Measurements from ENCODE around the gene SZT2.

Gene SZT2

DNA sequence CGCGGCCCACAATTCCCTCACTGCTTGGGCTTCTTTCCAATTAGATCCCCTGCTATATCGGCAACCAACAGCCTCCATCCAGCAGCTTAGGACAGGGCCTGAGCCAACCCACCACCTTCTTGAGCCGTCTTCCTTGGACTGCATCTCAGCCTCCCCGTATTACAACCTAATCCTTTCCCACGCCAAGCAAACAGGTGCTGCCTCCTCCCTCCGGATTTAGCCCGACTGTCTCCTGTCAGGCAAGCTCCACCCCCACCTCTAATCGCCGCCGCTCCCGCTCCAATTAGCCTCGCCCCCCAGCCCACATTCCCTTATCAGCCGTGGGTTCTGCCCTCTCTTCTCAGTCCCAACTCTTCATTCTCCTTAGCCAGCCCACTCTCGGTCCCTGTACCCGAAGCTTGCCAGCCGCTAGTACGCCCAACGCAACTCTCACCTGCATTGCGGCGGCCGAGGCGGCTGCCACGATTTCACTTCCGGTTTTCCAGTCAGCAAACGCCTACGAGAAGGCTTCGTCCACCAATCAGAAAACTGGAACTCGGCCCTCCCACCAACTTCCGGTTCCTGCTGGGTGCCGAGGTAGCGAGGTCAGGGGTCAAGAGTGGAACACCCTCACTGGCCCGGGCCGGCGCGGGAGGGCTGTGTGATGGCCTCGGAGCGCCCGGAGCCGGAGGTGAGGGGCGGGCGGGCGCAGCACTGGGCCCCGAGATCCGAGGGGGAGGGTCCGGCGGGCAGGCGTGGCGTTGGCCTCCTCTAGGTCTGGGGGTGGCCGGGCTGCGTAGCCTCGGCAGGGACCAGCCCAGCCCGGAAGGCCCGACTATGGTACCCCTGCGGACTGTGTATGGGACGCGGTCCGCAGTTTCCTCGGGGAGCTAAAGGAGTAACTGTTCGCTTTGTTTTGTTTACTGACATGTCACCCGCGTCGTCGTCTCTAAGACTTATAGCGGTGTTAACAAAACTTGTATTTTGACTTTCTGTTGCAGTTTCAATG lies at the start of gene SZT2, which contains the start of gene MED8:
Gene SZT2 (plus strand): TSS at position 574 of the 988 bp plus-strand sequence. CDS start 70 bp downstream, at position 644.
Gene MED8 (minus strand): TSS at position 475 of the 988 bp plus-strand sequence. CDS start 36 bp downstream, at position 439.
- peak; percentile 95 for DNase-seq

DNA sequence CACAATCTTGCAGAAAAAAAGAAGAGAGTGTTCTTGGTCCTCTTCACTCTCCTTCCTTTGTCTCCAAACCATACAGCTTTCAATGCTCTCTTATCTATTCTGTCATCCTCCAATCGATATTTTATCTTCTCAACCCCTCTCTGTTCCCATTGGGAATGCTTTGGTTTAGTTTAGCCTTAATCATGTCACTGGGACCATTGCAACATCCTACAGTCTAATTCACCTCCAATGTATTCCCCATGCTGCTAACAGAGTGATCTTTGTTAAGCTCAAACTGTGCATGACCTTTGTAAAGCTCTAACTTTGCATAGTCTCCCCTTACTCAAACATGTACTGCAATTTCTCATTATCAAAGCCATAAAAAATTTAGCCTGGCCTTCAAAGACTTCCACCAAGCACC lies 49.1 kb upstream of the SZT2 start:
- no peak for DNase-seq

DNA sequence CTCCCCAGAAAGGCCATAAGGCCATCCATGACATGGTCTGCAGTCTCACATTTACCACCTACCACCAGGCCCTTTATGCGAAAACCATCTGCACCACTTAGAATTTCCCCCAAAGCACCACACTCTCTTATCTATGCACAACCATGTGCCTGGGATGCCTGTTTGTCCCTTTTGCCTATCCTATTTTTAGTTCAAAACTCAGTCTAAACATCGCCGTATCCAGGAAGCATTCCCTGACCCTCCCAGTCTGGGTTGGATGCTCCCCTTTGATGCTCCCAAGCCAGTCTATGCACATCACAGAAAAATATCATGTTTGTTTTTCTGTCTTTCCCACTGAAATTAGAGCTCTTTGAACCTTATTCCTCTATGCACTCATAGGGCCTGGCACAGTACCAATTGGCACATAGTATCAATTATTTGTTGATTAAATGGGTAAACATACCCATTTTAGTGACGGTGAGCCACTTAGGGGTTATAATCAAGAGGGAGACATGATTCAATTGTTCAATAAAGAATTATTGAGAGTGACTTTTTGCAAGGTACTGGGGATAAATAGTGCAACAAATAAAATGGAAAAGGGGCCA lies 45.3 kb upstream of the SZT2 start:
- DNase-seq: no peak

DNA sequence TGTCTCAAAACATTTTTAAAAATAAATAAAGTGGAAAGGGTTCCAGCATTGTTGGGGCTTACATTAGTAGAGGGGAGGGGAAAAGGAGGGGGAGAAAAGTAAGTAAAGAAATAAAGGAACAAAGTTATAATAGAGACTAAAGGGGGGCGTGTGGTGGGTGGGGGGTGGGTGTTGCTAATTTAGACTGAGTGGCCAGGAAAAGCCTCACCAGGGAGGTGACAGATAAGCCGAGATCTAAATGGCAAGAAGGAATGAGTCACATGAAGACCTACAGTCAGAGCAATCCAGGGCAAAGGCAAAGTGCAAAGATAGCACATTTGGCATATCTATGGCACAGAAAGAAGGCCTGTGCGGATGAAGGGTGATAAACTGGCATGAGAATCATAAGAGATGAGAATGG lies 44.6 kb upstream of the SZT2 start:
- DNase-seq: no peak

DNA sequence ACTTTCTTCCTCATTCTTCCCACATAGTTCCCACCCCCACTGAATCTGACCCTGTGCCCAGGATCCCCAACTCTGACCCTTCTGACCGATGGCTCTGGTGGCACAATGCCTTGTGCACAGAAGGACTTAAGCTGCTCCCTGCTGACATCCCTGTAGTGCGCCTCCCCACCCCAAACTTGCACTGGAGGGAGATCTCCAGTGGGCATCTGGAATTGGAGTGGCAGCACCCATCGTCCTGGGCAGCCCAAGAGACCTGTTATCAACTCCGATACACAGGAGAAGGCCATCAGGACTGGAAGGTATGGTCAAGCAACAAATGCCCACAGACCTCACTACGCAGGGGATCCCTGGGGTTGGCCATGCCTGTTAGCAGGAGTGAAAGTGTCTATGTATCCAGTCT lies 43.1 kb upstream of the SZT2 start:
- no peak for DNase-seq

DNA sequence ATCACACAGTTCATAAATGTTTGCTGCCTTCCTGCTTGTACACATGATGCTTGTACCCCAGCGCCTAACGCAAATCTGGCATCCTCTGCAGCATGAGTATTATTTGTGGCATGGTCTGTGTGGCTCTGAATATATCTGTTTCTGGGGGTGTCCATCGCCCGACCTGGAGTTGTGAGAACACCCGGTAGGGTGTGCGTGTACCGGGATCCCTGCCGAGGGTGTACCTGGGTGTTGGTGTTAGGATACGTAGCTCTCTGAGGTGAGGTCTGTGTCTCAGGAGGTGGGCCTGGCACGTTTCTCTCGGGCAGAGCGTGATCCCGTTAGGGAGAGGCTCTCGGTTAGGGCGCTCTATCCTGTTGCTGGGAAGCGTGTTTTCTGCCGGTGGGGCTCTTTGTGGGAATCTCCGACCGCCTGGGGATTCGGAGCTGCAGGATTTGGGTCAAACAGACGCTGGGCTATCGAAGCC lies 41.3 kb upstream of the SZT2 start:
- DNase-seq: no peak

DNA sequence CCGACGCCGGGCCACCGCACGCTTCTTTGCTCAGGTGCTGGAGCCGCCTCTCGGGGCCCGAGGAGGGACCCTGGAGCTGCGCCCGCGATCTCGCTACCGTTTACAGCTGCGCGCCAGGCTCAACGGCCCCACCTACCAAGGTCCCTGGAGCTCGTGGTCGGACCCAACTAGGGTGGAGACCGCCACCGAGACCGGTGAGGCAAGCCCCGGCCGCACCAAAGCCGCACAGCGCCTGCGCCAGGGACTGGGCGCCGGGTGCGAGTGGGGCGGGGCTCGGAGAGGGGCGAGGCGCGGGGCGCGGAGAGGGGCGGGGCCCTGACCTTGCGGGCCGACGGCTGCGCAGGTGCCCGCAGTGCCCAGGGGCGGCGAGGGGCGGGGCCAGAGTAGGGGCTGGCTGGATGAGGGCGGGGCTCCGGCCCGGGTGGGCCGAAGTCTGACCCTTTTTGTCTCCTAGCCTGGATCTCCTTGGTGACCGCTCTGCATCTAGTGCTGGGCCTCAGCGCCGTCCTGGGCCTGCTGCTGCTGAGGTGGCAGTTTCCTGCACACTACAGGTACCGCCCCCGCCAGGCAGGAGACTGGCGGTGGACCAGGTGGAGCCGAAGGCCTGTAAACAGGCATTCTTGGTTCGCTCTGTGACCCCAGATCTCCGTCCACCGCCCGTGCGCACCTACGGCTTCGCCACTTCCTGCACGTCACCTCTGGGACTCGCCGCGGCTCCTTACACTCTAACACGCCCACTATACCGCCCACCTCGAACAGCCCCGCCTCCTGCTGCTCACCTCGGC lies 40.7 kb upstream of the SZT2 start:
- peak; percentile 51 for DNase-seq

DNA sequence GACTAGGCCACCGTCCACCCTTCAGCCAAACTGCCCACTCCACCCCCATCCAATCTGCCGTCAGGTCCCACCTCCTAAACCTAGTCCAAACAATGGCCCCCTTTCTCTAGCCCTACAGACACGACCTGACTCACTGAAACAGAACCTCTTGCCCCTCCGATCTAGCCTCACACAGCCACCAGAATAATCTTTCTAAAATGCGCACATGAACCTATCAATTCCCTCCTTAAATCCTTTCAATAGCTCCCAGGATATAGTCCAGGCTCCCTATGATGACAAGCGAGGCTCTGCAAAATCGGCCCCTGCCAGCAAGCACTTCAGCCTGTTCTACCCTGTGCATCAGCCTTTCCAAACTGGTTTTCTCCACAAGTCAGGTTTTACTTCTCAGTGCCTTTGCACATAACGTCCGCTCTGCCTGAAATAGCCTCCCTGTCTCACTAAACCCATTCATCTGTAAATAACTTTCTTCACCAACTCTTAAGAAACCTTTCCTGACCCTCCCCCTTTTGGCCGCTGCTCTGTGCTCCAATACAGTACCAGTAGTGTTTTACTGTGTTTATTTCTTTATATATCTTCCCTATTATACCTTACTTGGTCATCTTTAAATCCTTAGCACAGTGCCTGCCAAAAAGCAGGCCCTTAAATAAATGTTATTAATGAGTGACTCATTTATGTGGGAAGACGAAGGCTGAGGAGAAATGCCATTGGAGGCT lies 39.9 kb upstream of the SZT2 start:
- DNase-seq: no peak

DNA sequence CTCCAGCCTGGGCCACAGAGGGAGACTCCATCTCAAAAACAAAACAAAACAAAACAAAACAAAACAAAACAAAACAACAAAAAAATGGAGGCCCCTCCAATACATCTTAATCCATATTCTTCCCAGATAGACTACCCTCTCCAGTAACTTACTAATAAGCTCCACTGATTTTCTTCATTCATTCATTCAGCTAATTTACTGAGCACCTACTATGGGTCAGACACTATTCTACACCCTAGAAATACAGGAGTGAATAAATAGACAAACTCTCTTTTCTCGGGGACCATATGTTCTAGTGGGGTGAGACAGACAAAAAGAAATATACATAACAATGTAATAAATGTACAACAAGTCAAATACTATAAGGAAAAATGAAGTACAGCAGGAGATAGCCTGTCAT lies 38.7 kb upstream of the SZT2 start:
- DNase-seq: no peak

DNA sequence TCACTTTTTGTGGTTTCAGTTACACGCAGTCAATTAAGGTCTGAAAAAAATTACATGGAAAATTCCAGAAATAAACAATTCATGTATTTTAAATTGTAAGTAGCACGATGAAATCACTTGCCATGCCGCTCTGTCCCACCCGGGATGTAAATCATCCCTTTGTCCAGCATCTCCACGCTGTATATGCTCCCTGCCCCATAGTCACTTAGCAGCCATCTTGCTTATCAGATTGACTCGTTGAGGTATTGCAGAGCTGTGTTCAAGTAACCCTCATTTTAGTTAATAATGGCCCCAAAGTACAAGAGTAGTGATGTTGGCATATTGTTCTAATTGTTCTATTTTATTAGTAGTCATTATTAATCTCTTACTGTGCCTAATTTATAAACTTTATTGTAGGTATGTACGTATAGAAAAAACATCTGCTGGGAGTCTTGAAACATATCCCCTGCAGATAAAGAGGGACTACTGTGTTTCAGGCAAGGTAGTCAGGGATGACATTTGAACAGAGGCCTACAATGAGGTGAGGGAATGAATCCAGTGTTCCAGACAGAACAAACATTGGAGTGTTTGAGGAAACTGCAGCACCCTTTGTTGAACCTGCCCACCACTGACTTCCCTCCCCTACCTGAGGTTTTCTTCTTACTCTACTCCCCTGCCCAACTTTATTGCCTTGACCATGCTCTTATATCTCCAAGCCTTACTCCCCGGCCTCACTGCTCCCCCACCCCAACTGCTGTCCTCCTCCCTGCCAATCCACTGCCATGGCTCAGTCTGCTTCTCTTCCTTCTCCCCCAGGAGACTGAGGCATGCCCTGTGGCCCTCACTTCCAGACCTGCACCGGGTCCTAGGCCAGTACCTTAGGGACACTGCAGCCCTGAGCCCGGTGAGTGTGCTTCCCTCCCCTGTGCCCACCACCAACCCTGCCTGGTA lies 38.0 kb upstream of the SZT2 start:
- DNase-seq: no peak

DNA sequence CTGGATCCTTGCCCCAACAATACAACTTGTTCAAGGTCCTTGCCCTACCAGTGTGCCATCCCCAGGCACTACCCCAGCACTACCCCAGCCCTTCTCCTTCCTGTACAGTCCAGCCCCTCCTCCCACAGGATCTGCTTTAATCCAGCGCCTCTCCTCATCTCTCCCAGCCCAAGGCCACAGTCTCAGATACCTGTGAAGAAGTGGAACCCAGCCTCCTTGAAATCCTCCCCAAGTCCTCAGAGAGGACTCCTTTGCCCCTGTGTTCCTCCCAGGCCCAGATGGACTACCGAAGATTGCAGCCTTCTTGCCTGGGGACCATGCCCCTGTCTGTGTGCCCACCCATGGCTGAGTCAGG lies 37.4 kb upstream of the SZT2 start:
- DNase-seq: no peak

DNA sequence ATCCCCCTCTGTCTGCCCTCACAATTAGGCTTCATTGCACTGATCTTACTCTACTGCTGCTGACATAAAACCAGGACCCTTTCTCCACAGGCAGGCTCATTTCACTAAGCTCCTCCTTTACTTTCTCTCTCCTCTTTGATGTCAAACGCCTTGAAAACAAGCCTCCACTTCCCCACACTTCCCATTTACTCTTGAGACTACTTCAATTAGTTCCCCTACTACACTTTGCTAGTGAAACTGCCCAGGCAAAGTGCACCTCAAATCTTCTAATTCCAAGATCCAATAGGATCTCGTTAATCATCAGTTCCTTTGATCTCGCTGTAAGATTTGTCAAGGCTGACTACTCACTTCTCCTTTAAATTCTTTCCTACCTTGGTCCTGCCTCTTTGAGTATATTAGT lies 36.8 kb upstream of the SZT2 start:
- DNase-seq: no peak

DNA sequence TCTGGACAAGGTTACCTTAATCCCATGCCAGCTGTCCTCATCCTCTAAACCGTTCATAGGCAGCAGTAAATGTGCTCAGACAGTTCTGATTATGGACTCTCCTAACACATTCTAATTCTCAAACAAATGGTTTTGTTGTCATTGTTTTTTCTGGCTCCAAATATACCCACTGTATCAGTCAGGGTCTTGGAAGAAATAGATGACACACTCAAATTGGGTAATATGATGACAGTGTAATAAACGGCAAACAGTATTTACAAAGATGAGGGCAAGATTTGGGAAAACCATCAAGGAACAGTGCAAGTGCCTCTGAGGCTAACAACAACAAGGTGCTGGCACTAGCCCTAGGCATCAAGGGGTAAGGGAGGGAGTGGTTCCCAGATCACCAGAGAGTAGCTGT lies 35.2 kb upstream of the SZT2 start:
- no peak for DNase-seq

DNA sequence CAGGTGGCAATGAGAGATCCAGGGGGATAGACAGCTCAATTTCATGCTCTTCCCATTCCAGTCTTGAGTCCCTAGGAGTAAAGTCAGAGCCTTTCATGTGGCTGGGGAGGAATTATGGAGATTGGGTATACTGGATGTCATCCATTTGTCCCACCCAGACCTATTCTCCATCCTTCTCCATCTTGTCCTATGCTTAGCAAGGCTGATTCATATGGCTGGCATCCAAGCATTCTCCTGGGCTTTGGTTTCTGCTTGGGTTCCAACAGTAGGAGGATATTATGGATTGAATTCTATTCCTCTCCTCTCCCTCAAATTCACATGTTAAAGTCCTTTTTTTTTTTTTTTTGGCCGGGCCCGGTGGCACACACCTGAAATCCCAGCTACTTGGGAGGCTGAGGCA lies 34.8 kb upstream of the SZT2 start:
- no peak for DNase-seq

DNA sequence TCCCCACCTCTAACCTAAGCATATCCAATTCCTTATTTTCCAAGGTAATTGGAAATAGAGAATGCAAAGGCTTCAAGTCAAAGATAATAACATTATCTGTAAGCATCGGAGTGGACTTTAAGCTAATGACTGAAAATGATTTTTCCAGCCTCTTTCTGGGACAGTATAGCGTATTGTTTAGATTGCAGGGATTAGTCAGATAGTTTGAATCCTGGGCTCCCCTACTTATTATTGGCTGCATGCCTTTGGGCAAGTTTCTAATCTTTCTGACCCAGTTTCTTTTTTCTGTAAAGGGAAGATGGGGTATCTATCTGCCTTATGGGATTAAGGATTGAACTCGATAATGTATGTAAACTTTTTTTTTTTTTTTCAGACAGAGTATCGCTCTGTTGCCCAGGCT lies 32.4 kb upstream of the SZT2 start:
- no peak for DNase-seq

DNA sequence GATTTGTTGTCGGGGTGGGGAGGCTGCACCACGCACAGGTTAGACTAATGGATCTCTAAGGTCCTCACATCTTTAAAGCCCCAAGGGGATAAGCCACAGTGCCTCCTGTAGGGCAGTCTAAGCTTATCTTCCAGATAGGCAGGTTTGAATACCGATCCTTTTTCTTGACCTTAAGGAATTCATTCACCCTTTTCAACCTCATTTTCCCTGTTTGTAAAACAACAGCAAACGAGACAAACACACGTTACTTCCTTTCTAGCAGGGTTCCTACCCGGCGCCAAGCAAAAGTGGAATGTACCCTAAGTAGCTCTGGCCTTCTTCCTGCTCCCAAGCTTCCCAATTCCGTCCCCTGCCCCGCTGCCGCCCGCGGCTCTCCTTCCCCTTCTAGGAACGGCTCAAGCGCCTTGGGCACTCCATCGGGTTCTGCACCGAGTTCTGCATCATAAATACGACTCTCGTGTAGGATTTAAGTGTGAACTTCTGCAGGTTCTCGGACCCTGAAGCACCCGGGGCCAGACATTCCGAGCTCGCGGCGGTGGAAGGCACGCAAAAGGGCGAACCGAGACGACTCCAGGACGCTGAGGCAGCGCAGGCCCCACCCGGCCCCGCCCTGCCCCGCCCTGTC lies 31.5 kb upstream of the SZT2 start:
- peak; percentile 31 for DNase-seq

DNA sequence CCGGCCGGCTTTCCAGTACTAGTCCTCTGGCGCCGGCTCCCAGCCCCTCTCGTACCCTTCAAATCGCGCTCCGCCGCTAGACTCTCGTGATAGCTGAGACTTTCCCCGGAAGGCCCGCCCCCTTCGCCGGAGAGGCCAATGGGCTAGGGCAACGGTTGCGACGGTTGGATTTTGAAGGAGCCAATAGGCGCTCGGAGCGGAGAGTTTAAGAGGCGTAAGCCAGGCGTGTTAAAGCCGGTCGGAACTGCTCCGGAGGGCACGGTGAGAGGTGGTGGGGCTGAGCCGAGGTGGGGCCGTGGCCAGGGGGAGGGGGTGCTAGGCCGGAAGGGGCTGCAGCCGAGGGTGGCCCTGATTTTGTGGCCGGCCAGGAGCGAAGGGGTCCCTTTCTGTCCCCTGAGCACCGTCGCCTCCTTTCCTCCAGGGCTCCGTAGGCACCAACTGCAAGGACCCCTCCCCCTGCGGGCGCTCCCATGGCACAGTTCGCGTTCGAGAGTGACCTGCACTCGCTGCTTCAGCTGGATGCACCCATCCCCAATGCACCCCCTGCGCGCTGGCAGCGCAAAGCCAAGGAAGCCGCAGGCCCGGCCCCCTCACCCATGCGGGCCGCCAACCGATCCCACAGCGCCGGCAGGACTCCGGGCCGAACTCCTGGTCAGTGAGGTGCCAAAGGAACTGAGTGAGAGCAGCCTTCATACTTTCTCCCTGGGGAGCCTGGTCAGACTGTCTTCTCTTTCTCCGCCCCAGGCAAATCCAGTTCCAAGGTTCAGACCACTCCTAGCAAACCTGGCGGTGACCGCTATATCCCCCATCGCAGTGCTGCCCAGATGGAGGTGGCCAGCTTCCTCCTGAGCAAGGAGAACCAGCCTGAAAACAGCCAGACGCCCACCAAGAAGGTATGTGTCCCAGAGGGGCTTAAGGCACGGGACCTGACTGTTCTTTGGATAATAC lies 30.7 kb upstream of the SZT2 start, which contains the start of gene CDC20:
Gene CDC20 (plus strand): TSS at position 236 of the 948 bp plus-strand sequence. CDS start 235 bp downstream, at position 471.
- peak; percentile 100 for DNase-seq

DNA sequence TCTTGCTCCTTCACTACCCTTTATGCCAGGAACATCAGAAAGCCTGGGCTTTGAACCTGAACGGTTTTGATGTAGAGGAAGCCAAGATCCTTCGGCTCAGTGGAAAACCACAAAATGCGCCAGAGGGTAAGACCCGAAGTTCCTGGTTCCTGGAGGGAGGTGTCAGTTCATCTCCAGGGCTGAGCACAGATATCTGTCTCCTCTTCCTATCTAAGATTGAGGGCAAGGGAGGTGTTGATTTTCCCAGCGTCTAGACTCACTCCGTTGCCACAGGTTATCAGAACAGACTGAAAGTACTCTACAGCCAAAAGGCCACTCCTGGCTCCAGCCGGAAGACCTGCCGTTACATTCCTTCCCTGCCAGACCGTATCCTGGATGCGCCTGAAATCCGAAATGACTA lies 30.0 kb upstream of the SZT2 start:
- no peak for DNase-seq

DNA sequence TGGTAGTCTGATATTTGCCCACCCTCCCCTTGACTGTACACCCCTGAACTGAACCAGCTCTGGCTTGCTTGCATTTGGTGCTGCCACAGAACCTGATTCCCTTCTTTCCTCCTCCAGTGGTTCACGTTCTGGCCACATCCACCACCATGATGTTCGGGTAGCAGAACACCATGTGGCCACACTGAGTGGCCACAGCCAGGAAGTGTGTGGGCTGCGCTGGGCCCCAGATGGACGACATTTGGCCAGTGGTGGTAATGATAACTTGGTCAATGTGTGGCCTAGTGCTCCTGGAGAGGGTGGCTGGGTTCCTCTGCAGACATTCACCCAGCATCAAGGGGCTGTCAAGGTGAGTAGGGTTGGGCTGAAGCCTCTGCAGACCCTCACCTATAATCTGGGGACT lies 29.1 kb upstream of the SZT2 start:
- DNase-seq: no peak
